ENCODE data around the gene CLIP2.

GRCh38 chr7:74428023-74428422 lies 138.8 kb downstream of the CLIP2 start:
- TF ChIP-seq POLR2AphosphoS5 (IDR thresholded peaks at IDR 0.05) (no peak), CTCF (IDR thresholded peaks at IDR 0.05) (no peak), POLR2A (IDR thresholded peaks at IDR 0.05) (no peak), EP300 (IDR thresholded peaks at IDR 0.05) (no peak)

Measured in sigmoid colon (tissue), 4 donors.